CD4-positive, alpha-beta T cell (primary cell): ENCODE results near the gene B3GLCT. TPM values are rescaled to one million over a fixed set of nuclear protein-coding genes. Genes with fewer than 3 reads are reported as not detected.

Experiments
- ATAC-seq: fragments of 200-7000 bp; cut with Tn5 transposase; one replicate; pipeline ENCODE4 v1.10.0; 2022; ENCODE audit warnings: mild to moderate bottlenecking; ENCODE audit not compliant: poor library complexity
- CTCF ChIA-PET: fragments of 350-600 bp; sonication (Branson Sonifier 250); formaldehyde crosslinking; loops from one replicate; lab custom pipeline; 2021; ENCODE audit warnings: antibody characterized with exemption, inconsistent platforms; lab: Charles Lee
- POLR2A ChIA-PET: fragments of 350-600 bp; sonication (Branson Sonifier 250); formaldehyde crosslinking; loops from one replicate; lab custom pipeline; 2021; ENCODE audit warnings: antibody characterized with exemption, inconsistent platforms; lab: Charles Lee
- DNase-seq, 14 experiments: peaks; one replicate each; pipeline ENCODE4 v3.0.0-alpha.2; 2013 to 2020; ENCODE audit warnings: mixed read lengths in 2 of 14
- H3K27ac ChIP-seq, 2 donors: one replicate each; pipeline versions ENCODE4 v1.5.1 to v1.7.0; 2013; ENCODE audit warnings: low read length in 2 of 2, low read depth in 1 of 2, mild to moderate bottlenecking in 1 of 2
- H3K27me3 ChIP-seq, 2 experiments: 1 replicate in 1 of 2; 2 replicates in 1 of 2; pipeline versions ENCODE4 v1.6.1 to v1.7.0; 2013; ENCODE audit warnings: low read length in 2 of 2, control low read depth in 1 of 2, mild to moderate bottlenecking in 1 of 2, moderate library complexity in 1 of 2; ENCODE audit not compliant: insufficient read depth in 2 of 2, control insufficient read depth in 1 of 2
- H3K36me3 ChIP-seq: one replicate; pipeline ENCODE4 v1.6.1; 2013; ENCODE audit warnings: low read length, control low read depth; ENCODE audit not compliant: insufficient read depth
- H3K4me1 ChIP-seq: one replicate; pipeline ENCODE4 v1.6.1; 2013; ENCODE audit warnings: low read length, control low read depth; ENCODE audit not compliant: insufficient read depth
- H3K4me3 ChIP-seq: one replicate; pipeline ENCODE4 v1.5.1; 2013; ENCODE audit warnings: mild to moderate bottlenecking, low read length, moderate library complexity
- H3K9me3 ChIP-seq, 2 experiments: 1 replicate in 1 of 2; 2 replicates in 1 of 2; pipeline versions ENCODE4 v1.6.1 to v1.7.0; 2013; ENCODE audit warnings: low read length in 2 of 2, mild to moderate bottlenecking in 2 of 2, control low read depth in 1 of 2, moderate library complexity in 1 of 2; ENCODE audit not compliant: control insufficient read depth in 1 of 2, insufficient read depth in 1 of 2
- H3K27ac Mint-ChIP-seq: one replicate; pipeline ENCODE4 v1.8.0; 2020; ENCODE audit warnings: mixed read lengths
- H3K27me3 Mint-ChIP-seq: one replicate; pipeline ENCODE4 v1.8.0; 2021; ENCODE audit warnings: mixed read lengths
- H3K36me3 Mint-ChIP-seq: one replicate; pipeline ENCODE4 v1.8.0; 2021; ENCODE audit warnings: low read depth, mixed read lengths
- H3K4me1 Mint-ChIP-seq: one replicate; pipeline ENCODE4 v1.8.0; 2021; ENCODE audit warnings: low read depth, mixed read lengths
- H3K4me3 Mint-ChIP-seq: one replicate; pipeline ENCODE4 v1.8.0; 2020; ENCODE audit warnings: mild to moderate bottlenecking, mixed read lengths
- H3K9me3 Mint-ChIP-seq: one replicate; pipeline ENCODE4 v1.8.0; 2020; ENCODE audit warnings: mixed read lengths
- intact Hi-C, 2 experiments: fragments of 100-400 bp; cut with DNase I in 1 of 2; cut with micrococcal nuclease in 1 of 2; formaldehyde crosslinking; loops; one replicate each; pipeline versions ENCODE4 v1.15.1 to v1.9.0; 2023 to 2025; cut with DNase I, micrococcal nuclease
- total RNA-seq, 174 experiments: library from RNA in 2 of 174; stranded (reverse) in 2 of 174; gene quantifications; one replicate each; pipeline ENCODE4 v1.2.3 and lab custom pipeline; 2021 to 2026
- TF ChIP-seq, protein P1 (sequence below): fragments of 200-600 bp; IDR thresholded peaks from one replicate; pipeline ENCODE4 v1.8.0; 2022; ENCODE audit warnings: antibody characterized with exemption, mild to moderate bottlenecking

The B3GLCT gene
- total RNA-seq, 2 experiments from 2014 or later: 3.2 to 3.7 TPM

DNA sequence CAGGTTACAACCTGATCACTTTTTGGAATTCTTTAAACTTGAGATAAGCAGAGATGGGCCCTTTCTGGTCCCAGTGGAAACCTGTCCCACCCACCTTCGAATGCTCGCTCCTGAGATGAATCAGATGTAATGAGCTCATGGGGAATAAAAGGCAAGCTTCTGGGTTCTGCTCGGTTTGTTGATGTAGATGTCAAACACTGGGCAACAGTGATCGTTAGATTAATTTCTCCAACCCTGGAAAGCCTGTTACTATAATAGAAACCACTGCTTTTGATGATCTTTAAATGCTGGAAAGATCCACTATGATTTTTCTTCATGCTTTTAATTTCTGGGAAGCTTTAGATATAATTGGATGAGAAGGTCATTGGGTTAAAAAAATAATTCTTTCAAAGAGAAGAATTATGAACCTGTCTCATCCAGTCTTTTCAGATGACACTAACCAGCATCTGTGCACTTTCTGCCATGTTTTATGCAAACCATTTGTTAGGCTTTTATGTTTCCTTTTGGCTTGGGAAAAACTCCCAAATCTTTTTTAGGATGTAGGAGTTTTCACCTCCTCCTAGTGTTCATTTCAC is 49.3 kb downstream of the B3GLCT start:
- no peak for ATAC-seq
- Mint-ChIP-seq H3K36me3 (peaks cover 64% of the 10 kb centered on the region), H3K9me3 (peaks cover 10% of the 10 kb centered on the region), H3K27me3 (no peaks in the 10 kb centered on the region), H3K27ac (no peak overlapping the region), H3K4me3 (no peak overlapping the region), H3K4me1 (no peaks in the 10 kb centered on the region)
- DNase-seq: no peak
- TF ChIP-seq, protein P1, sequence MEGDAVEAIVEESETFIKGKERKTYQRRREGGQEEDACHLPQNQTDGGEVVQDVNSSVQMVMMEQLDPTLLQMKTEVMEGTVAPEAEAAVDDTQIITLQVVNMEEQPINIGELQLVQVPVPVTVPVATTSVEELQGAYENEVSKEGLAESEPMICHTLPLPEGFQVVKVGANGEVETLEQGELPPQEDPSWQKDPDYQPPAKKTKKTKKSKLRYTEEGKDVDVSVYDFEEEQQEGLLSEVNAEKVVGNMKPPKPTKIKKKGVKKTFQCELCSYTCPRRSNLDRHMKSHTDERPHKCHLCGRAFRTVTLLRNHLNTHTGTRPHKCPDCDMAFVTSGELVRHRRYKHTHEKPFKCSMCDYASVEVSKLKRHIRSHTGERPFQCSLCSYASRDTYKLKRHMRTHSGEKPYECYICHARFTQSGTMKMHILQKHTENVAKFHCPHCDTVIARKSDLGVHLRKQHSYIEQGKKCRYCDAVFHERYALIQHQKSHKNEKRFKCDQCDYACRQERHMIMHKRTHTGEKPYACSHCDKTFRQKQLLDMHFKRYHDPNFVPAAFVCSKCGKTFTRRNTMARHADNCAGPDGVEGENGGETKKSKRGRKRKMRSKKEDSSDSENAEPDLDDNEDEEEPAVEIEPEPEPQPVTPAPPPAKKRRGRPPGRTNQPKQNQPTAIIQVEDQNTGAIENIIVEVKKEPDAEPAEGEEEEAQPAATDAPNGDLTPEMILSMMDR: no peak
- intact Hi-C loops: no loop called here
- POLR2A ChIA-PET: no interaction called here
- H3K27me3 ChIP-seq: no peaks in the 10 kb centered on the region
- no peak overlapping the region for H3K4me3 ChIP-seq
- CTCF ChIA-PET: interaction anchor here (0.9 kb wide), 1 partner anchor 19 kb away, joined by 3 read pairs; no protein-coding TSS in a partner anchor
- H3K4me1 ChIP-seq: peaks cover 4% of the 10 kb centered on the region
- H3K9me3 ChIP-seq: peaks cover 0 to 6% of the 10 kb centered on the region in 2 experiments
- H3K36me3 ChIP-seq: no peaks in the 10 kb centered on the region
- H3K27ac ChIP-seq: no peak overlapping the region

- ATAC-seq (no peak), DNase-seq (peak in 1 of 14 experiments; percentile 9)
- POLR2A ChIA-PET: no interaction called here
- intact Hi-C loops: no loop called here
- TF ChIP-seq, protein P1: no peak
- no peaks in the 10 kb centered on the region for H3K4me1 Mint-ChIP-seq
- peaks cover 70% of the 10 kb centered on the region for H3K36me3 Mint-ChIP-seq
- peaks cover 0 to 10% of the 10 kb centered on the region in 2 experiments for H3K9me3 ChIP-seq
- H3K27ac ChIP-seq: no peak overlapping the region
- peaks cover 12% of the 10 kb centered on the region for H3K9me3 Mint-ChIP-seq
- no peaks in the 10 kb centered on the region for H3K36me3 ChIP-seq
- no peak overlapping the region for H3K4me3 Mint-ChIP-seq
- no peaks in the 10 kb centered on the region for H3K27me3 ChIP-seq
- no peak overlapping the region for H3K27ac Mint-ChIP-seq
- H3K27me3 Mint-ChIP-seq: no peaks in the 10 kb centered on the region
- H3K4me3 ChIP-seq: no peak overlapping the region
- CTCF ChIA-PET: no interaction called here
- peaks cover 4% of the 10 kb centered on the region for H3K4me1 ChIP-seq
Observed at GRCh38 chr13:31250435-31250834, 50.7 kb downstream of the B3GLCT start.

DNA sequence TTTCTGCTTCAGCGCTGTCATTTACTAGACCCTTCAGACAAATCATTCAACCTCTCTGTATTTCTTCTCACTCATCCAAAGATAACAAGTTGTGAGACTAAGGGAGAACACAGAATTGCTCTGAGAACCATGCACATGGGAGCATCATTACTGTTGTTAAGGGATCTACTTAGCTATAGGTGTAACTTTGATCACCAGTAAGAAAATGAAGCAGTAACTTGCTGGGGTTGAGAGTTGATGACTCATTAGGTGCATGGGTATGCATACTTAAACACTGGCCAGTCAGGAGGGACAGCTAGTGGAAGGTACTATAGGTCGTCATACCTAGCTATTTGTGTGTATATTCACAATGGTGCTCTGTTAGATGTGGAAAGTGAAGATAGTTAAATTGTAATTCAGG is 61.5 kb downstream of the B3GLCT start:
- Histone ChIP-seq H3K4me3 (no peak overlapping the region), H3K36me3 (no peaks in the 10 kb centered on the region), H3K4me1 (no peaks in the 10 kb centered on the region), H3K27me3 (no peaks in the 10 kb centered on the region), H3K9me3 (peaks cover 0 to 11% of the 10 kb centered on the region in 2 experiments), H3K27ac (no peak overlapping the region)
- intact Hi-C loops: no loop called here
- no peak for ATAC-seq
- ChIA-PET POLR2A (no interaction called here), CTCF (no interaction called here)
- peaks cover 53% of the 10 kb centered on the region for H3K36me3 Mint-ChIP-seq
- no peaks in the 10 kb centered on the region for H3K9me3 Mint-ChIP-seq
- H3K4me1 Mint-ChIP-seq: no peaks in the 10 kb centered on the region
- H3K27me3 Mint-ChIP-seq: no peaks in the 10 kb centered on the region
- no peak overlapping the region for H3K27ac Mint-ChIP-seq
- DNase-seq: no peak
- no peak overlapping the region for H3K4me3 Mint-ChIP-seq
- TF ChIP-seq, protein P1: no peak
